Fibroblast of skin of scalp (primary cell): ENCODE results near the gene GRB2.
"Not testable (repeated sequence)": the region's sequence is repeated elsewhere in the genome, so short reads cannot be mapped to it uniquely, and the experiment has no call there.

Experiments
- DNase-seq: peaks from one replicate; pipeline ENCODE4 v3.0.0-alpha.2; 2013

Gene GRB2

DNA sequence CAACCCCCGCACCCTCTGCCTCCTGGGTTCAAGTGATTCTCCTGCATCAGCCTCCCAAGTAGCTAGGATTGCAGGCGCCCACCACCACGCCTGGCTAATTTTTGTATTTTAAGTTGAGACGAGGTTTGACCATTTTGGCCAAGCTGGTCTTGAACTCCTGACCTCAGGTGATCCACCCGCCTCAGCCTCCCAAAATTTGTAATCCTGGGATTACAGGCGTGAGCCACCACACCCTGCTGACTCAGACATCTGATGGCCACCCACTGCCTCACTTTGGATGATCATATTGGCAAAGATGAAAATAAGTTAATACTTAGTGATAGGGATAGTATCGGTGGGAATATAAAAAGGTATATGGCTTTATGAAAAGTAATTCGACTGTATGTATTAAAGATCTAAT lies 55.9 kb downstream of the GRB2 start:
- DNase-seq = no peak

DNA sequence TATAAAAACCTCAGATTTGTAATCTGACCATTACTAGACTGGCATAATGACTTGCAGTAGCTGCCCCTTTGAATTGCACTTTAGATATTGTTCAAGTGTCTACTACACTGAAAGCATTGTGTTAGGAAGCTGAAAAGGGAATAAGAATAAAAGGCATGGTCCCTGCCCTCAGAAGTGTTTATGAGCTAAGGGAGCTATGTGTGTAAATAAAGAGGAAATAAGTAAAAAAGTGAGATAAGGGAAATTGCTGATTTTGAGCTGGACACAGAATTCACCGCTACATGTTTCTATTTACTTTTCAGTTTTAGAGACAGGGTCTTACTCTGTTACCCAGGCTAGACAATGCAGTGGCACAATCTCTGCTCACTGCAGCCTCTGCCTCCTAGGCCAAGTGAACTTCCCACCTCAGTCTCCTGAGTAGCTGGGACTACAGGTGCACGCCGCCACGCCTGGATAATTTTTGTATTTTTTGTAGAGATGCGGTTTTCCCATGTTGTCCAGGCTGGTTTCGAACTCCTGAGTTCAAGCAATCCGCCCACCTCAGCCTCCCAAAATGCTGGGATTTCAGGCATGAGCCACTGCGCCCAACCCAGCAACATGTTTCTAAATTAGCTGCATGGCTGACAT lies 57.0 kb downstream of the GRB2 start:
- no peak for DNase-seq

DNA sequence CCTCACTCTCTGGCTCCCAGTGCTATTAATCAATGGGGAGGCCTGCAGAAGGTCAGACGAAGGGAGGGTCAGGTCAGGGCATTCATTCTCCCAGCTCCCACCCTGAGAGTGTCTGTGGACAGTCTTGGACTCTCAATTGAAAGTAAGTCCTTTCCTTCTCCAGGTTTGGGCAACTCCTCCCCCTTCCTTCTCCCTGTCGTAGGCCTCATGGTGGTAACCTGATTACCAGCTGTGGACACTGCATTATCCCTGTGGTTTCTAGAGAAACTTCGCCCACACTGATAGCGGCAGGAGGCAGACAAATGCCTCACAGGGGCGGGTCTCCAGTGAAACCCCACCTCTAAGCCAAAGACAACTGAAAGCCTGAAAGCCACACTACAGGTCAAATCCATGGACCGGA lies 58.6 kb downstream of the GRB2 start:
- DNase-seq = no peak

DNA sequence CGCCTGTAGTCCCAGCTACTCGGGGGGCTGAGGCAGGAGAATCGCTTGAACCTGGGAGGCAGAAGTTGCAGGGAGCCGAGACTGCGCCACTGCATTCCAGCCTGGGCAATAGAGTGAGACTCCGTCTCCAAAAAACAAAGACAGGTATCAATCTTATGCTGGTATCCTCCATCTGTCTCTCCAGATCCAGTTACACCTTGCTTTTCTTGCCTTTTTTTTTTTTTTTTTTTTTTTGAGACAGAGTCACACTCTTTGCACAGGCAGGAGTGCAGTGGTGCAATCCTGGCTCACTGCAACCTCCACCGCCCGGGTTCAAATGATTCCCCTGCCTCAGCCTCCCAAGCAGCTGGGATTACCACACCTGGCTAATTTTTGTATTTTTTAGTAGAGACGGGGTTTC lies 59.1 kb downstream of the GRB2 start:
- not testable (repeated sequence) for DNase-seq

DNA sequence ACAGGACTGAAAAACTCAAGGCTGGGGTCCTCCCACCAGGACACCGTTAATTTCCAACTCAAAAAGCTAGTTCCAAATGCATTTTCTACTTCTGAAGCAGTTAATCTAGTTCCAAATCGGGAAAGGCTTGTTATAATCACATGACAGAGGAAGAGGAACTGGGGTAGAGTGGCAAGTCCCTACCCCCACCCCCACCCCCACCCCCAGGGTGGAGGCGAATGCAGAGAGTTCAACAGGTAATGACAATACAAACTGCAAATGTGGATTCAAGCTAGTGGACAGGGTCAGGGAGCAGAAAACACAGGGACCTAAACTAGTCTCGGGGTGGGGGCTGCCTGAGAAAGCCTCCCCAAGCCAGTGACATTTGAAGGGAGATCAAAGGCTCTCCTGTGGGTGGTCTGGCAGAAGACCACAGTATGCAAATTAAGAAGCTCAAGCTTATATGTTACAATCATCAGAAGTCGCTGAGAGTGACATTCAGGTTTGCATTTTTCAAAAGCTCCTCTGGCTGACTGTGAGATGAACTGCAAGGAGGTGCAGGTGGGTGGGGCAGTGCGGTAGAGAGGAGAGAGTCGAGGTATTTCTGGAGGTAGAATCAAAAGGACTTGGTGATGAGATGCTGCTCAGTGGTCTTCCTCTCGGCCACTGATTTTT lies 59.8 kb downstream of the GRB2 start:
- DNase-seq = no peak

DNA sequence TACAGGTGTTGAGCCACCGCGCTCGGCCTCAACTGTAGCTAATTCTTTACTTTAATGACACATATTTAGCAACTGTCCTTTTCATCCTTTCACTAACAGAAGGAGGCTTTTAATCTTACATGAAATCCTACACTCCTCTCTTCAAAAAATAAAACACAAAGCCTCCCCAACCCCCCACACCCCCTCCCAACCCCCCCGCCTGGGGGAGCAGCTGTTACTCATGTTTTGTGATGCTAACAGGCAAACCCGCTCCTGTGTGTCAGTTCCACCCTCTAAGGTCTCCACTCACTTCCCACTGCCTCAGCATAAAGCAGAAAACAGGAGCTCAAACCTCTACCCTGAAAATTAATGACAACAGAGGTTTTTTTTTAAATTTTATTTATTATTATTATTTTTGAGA lies 60.8 kb downstream of the GRB2 start:
- DNase-seq = no peak

DNA sequence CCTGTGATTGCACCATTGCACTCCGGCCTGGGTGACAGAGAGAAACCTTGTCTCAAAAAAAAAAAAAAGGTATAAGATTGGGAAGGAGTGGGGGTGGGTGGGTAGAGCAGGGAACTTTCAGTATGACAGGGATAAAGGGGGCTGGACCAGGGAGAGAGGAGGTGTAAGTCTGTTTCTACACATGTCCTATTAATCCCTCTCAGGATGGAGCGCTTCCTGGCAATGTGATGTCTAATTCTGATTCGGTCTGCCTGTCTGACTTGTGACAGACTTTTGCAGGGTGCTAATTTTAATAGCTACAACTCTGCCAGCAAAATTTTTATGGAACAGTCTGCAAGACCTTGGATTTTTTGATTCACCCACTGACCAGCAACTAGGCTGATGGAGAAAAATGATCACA lies 62.5 kb downstream of the GRB2 start:
- no peak for DNase-seq

DNA sequence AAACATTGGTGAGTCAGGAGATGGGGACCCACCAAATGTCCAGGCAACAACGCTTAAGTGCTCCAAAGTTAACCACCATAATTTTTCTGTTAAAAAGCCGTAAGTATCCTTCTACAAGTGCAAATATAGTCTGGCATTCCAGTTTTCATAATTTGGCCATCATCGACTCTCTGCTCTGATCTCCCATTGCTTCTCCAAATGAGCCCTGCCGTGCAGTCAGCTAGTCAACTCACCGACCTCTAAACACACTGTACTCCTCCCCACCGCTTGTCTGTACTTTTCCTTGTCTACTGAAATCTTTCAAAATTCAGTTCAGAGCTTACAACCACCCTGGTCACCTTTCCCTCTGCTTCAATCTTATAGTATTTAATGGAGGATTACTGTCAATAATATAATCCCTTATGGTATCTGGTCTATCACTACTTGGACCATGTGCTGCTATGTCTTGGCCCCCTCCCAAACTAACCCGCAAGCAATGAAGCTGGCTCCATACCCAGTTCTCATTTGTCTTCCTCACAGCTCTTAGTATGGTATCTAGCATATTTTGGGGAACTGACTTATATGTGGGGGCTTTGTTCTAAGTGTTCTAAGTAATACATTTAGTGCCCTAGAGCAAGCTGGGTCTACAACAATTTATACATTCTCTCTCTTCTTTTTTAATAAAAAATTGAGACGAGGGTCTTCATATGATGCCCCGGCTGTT lies 63.5 kb downstream of the GRB2 start:
- DNase-seq = no peak

DNA sequence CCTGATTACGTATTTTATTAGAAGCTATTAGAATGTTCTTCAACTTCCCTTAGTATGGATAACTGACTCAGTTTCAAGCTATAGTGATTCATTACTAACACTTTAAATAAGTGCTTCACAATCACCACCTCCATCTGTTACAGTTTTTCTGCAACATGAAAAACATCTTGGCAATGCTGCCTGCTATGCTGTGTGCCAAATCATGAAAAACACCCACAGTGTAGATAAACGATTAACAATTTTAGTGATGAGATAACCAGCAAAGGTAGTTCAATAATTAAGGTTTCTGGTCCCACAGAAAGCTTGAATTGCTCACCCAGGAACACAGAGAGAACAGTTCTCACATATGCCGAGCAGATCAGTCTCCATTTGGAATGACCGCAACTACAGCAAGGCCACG lies 64.8 kb downstream of the GRB2 start:
- no peak for DNase-seq

DNA sequence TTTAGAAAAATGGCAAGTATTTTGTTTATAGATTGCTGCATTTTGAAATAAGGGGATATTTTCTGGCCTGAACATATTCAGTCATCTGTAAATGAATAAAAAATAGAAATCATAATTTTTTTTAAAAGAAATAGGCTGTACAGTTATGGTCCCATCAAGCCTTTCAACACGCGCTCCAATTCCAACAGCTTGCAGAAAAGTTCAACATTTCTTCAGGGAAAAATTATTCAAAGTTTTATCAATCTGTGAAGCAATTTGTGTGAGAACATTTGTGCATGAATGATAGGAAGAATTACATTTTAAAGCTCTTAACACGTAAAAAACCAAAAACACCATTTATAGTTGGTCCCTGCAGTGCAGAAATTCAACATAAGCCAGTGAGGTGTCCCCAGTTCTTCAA lies 65.5 kb downstream of the GRB2 start:
- DNase-seq = no peak

DNA sequence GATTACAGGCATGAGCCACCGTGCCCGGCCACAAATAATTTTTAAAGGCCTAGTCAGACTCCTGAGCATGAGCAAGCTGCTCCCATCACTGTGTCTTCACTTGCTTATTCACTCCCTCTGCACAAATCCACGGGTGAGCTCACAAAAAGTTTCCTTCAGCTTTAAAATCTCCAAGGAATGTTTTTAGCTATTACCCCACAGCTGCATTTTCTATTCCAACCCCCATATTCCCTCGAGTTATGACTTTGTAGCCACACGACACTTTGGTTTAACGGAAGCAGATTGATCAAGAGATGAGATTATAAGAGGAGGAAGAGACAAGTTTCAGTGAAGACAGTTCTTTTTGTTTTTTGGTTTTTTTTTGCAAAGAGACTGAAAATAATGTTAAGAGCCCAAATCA lies 67.1 kb downstream of the GRB2 start:
- peak; percentile 47 for DNase-seq

DNA sequence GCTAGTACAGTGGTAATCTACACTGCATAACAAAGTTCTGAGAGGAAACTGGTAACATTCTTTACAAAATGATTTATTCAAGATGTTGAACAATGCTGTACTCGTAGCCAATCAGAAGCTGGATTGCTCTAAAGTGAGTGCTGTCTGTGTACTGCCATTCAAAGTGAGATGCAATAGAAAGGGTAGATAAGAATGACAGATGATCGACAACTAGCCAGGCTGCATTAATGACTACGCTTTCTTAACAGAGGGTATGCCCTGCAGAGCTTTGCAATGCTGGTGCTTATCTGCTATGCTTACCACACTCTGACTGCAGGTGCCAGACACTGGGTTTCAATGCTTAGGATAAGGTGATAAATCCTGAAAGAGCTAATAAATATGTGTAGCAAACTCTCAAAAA lies 70.2 kb downstream of the GRB2 start:
- DNase-seq = no peak

DNA sequence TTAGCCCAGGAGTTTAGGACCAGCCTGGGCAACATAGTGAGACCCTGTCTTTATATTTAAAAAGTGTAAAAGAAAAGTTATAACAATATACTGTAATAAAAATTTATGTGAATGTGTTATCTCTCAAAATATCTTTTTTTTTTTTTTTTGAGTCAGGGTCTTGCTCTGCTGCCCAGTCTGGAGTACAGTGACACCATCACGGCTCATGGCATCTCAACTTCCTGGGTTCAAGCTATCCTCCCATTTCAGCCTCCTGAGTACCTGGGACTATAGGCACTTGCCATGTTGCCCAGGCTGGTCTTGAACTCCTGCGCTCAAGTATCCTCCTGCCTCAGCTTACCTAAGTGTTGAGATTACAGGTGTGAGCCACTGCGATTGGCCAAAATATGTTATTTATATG lies 70.8 kb downstream of the GRB2 start:
- DNase-seq = no peak

DNA sequence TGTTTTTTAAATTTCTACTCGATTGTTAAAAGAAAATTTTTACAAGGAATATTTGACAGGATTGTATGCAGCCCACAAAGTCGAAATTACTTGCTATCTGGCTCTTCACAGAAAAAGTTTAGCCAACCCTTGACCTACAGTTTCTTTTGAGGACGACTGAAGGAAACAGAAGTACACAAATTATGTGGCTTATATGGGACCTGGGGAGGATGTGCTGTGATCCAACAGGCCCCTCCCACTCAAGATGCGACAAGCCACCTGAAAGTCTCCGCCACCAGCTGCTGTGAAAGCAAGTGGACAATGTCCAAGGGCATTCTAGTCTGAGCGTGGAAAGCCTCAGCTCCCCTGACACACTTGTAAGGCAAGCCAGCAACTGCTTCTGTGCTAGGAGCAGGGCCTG lies 73.8 kb downstream of the GRB2 start:
- DNase-seq = no peak

DNA sequence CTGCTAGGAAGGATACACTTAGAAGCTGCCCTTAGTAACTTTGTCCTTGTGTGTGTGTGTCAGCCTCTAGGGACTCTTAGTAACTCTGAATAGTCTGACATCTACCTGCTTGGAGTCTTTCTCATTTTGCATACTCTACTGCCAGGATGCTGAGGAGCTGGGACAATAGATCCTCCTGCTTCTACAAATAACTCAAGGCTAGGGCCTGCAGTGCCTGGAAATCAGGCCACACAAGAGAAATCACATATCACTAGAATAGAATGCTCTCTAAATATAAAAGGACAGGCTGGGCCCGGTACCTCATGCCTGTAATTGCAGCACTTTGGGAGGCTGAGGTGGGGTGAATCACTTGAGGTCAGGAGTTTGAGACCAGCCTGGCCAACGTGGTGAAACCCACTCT lies 77.7 kb downstream of the GRB2 start:
- DNase-seq = no peak

DNA sequence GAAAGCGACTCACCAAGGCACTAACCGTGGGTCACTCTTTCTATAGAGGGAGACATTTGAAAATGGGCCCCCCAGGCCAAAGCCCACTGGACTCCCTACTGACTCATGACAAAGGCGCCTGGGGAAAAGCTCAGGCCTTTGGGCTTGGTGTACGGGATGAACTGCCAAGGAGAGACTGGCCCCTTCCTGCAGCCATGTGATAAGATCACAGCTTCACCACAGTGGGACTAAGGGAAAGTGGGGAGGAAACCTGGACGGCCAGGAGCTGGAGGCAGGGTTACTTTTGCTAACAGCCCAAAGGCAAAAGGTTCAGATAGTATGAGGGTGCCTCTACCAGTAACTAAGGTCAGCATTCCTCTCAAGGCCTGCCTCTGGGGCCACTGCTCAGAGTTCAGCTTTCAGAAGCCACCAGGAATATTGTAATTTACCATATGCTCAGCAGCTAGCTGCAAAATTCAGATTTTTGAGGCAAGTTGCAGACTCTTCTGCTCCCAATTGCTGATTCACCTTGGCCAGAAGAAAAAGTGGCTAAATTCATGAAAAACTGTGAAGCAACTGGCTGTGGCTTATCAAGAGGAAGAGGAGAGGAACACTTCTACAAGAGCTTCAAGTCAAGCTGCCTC lies 79.1 kb downstream of the GRB2 start:
- peak; percentile 38 for DNase-seq

DNA sequence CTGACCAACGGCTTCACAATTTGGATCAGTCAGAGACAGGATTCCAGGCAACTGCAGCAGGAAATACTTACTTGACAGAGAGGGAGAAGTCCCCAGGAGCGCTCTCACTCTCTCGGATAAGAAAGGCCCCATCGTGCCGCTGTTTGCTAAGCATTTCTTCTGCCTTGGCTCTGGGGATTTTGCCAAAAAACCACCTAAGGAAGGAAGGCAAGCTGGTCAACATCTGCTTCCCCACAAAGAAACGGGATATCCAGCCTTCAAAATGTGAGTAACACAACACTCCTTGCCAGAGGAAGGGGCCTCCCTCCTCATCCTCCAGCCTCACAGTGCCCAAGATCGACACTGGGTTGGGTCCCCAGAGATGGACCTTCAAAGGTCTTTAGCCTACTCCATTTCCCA lies 79.7 kb downstream of the GRB2 start:
- DNase-seq = peak; percentile 40

DNA sequence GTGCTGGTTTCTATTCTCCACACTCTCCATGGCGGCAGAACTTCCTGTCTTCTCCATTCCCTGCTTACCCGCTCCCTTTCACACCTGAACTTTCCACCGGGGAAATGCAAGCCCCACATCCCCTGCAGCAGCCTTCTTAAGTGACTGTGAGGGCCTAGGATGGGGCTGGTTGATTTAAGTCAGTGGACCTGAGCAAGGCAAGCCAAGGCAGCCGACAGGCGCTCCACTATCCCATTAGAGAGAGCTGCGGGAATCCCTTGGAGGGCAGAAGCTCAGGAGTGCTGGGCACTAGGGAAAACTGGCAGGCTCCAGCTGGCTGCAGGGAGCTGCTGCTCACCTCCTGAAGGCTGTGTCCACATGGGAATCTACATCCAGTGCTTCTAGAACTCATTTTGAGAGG lies 80.1 kb downstream of the GRB2 start:
- DNase-seq = no peak

DNA sequence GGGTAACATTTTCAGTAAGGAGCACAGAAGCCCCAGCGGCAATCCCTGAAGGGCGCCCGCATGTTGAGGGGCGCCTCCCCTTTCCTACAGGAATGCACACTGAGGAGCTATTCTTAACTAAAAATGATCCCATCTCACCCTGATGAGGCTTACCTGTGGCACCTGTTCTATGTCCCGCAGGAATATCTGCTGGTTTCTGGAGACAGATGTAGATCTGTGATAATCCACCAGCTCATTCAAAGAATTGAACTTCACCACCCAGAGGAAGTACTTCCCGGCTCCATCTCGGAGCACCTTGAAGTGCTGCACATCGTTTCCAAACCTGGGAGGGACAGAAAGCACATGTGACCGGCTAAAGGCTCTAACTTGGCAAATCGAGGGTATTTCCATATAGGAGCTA lies 84.0 kb downstream of the GRB2 start:
- no peak for DNase-seq

DNA sequence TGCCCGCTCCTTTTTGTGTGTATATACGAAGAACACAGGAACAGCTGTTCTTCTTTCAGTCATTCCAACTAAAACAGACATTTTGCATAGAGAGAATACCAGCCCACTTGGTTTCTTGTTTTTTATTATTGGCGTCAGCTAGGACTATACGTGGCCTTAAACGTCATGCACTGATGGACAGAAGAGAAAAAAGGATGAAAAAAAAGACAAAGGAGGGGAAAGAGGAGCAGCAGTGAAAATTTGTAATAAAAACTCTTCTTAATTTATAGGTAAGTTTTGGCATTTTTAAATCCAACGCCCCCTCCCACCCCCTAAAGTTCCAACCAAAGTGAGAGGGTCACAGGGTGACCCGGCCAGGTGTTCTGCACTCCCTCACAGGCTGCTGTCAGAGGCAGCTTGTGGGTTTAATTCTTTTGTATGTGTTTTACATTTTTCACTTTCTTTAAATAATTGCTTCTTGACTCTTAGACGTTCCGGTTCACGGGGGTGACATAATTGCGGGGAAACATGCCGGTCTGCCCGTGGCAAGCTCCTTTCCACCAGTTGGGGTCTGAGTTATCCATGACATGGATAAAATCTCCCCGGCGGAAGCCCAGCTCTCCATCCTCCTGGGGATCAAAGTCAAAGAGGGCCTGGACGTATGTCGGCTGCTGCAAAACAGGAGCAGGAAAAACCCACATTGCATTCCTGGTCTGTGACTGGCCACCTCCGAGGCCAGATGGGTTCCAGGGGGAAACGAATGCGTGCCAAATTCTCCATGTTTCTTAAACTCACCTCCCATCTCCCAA lies 85.4 kb downstream of the GRB2 start:
- peak; percentile 36 for DNase-seq

DNA sequence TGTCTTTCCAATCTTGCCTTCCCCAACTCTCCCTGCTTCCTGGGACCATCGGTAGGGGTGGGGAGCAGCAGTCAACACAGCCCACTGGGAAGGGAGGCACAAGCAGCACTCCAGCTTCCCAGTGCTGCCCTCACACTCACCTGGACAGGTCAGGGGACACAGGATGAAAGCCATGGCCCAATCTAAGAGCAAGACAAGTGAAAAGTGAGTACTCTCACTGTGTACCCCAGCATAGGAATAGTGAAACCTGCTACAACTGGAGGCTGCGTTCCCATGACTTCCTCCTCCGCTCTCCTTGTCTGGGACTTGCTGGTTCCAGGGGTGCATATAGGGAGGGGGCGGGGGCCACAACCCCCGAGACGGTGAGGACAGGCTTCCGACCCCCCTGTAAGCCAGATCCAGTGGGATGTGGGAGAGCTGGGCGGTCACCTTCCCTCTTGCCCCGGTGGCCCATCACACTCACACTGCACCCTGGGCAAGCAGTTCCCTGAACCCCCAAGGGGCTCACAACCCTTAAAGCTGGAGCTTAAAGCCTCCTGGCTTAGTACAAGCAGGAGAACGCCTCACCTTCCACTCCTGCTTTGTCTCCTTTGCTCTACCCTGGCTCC lies 86.8 kb downstream of the GRB2 start:
- DNase-seq = no peak

DNA sequence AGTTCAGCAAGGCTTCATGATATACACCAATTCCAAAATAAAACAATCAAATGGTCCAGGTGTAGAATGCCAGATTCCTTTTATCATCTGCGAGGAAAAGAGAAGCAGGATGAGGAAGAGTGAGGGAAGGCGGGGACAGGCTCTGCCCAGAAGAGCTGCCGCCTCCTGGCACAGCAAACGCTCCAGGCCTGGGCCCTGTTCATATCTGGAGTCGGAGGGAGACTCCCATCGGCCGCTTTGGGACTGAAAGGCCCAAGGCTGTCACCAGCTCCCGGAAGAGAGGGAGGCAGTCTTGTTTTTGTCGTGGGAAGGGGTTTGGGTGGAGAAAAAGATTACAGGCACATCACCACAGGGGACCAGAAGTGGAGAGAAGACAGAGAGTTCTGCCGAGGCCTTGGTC lies 87.3 kb downstream of the GRB2 start:
- no peak for DNase-seq

DNA sequence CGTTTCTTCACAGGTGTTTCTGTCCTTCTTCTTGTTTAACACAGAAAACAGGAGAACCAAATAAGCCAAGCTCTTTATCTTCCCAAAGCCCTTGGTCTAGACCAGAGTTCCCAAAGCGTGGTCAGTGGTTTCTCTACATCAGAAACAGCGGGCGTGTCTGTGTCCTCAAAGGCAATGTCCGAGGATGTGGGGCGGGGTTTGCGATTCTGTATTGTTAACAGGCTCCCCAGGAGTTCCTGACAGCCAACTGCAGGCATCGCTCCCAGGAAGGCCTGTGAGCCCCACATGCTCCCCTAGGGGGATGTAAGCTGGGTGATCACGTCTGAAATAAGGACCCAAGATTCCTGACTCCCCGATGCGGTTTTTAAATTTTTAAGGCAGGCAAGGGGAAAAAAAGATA lies 87.8 kb downstream of the GRB2 start:
- DNase-seq = no peak
